ENCODE measurements around the gene RBM24.

Gene RBM24

GRCh38 chr6:17251953-17252352 is 29.2 kb upstream of the RBM24 start:
- DNase-seq (ENCODE audit: low read depth), result no peak
- no peak for TF ChIP-seq CTCF (conservative IDR thresholded peaks at IDR 0.05; ENCODE audit: low read depth, low read length)

GRCh38 chr6:17258749-17259148 is 22.4 kb upstream of the RBM24 start:
- no peak overlapping the region for H3K4me3 ChIP-seq (ENCODE audit: low read length)
- TF ChIP-seq CTCF (conservative IDR thresholded peaks at IDR 0.05; ENCODE audit: low read depth, low read length), result no peak
- DNase-seq (ENCODE audit: low read depth), result no peak

More at GRCh38 chr6:17251953-17252352, 29.2 kb upstream of the RBM24 start:
- H3K4me3 ChIP-seq (ENCODE audit: low read length), result no peak overlapping the region

GRCh38 chr6:17265570-17265969 is 15.6 kb upstream of the RBM24 start:
- no peak overlapping the region for H3K4me3 ChIP-seq (ENCODE audit: low read length)
- no peak for DNase-seq (ENCODE audit: low read depth)
- no peak for TF ChIP-seq CTCF (conservative IDR thresholded peaks at IDR 0.05; ENCODE audit: low read depth, low read length)

- DNase-seq (ENCODE audit: low read depth), result no peak
- no peak for TF ChIP-seq CTCF (conservative IDR thresholded peaks at IDR 0.05; ENCODE audit: low read depth, low read length)
- no peak overlapping the region for H3K4me3 ChIP-seq (ENCODE audit: low read length)
Observed at GRCh38 chr6:17267566-17267965, 13.6 kb upstream of the RBM24 start.

- no peak overlapping the region for H3K4me3 ChIP-seq (ENCODE audit: low read length)
- no peak for DNase-seq (ENCODE audit: low read depth)
- TF ChIP-seq CTCF (conservative IDR thresholded peaks at IDR 0.05; ENCODE audit: low read depth, low read length), result no peak
Observed at GRCh38 chr6:17268114-17268513, 13.0 kb upstream of the RBM24 start.

GRCh38 chr6:17269840-17270239 is 11.3 kb upstream of the RBM24 start:
- TF ChIP-seq CTCF (conservative IDR thresholded peaks at IDR 0.05; ENCODE audit: low read depth, low read length), result no peak

GRCh38 chr6:17271628-17272027 is 9.5 kb upstream of the RBM24 start:
- no peak for DNase-seq (ENCODE audit: low read depth)
- no peak for TF ChIP-seq CTCF (conservative IDR thresholded peaks at IDR 0.05; ENCODE audit: low read depth, low read length)

More at GRCh38 chr6:17269840-17270239, 11.3 kb upstream of the RBM24 start:
- DNase-seq (ENCODE audit: low read depth), result no peak
- H3K4me3 ChIP-seq (ENCODE audit: low read length), result no peak overlapping the region

More at GRCh38 chr6:17271628-17272027, 9.5 kb upstream of the RBM24 start:
- no peak overlapping the region for H3K4me3 ChIP-seq (ENCODE audit: low read length)
